NCI-H2196 treated with DMSO at 0.1 percent for 48 hours (cell line): Measurements from ENCODE around the gene OR4K1.
"Not testable (repeated sequence)": the region's sequence is repeated elsewhere in the genome, so short reads cannot be mapped to it uniquely, and the experiment has no call there.

Source experiments
- DNase-seq: peaks from one replicate; lab custom pipeline; 2025; ENCODE audit not compliant: unreplicated experiment; lab: John Stamatoyannopoulos, UW

The OR4K1 gene

DNA sequence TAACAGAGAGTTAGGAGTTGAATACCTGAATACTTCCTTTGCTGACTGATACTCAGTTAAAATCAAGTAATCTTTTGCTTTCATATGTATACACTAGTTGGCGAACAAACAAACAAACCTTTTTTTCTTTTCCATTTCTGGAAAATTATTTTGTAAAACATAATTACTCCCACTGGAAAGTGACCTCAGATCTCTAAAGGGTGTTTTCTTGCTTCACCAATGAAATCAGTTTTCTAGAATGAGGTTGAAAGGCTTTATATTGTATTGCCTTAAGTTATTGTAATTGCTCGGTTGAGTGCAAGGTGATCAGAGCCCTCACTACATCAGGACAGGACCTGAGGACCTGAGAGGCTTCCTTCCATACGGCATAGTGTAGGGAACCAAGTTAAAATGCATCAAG, at the start of gene OR4K1:
TSS of gene OR4K1 (plus strand) at position 301 of the 400 bp plus-strand sequence. CDS start 4,750 bp downstream, outside the sequence.
- DNase-seq, result no peak

DNA sequence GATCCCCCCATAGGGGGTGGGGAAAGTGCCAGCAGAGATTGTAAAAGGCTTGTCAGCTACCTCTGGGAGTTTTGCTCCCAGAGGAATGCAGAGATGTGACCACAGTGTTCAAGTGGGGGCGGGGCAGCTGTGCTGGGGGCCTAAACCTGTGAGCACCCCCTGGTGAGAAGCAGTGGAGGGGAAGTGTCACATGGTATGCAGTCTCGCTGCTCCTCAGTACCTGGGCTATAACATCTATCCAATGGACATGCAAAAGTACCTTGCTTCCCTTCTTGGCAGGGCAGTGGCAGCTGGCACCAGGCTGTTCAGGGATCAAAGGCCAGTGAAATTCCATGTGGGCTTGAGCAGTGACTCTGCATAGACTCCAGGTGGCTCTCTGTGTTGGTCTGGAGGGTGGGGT, 35.4 kb upstream of the OR4K1 start:
- DNase-seq, result no peak

DNA sequence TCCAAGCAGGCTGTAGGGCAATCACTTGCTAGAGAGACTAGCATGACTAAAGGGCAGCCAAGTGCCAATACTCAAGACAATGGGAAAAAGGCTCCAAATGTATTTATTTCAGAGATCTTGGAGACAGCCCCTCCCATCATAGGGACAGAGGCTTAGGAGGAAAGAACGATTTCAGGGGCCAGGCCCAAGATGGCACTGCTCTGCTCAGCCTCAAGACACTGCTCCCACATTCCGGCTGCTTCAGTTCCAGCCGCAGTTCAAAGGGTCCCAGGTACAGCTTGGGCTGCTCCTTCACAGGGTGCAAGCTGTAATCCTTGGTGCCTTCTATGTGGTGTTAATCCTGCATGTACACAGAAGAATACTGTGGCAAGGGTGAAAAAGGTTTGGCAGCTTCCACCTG, 29.7 kb upstream of the OR4K1 start:
- no peak for DNase-seq

- DNase-seq, result no peak
Observed at GRCh38 chr14:19902409-19902808, 28.3 kb upstream of the OR4K1 start.

DNA sequence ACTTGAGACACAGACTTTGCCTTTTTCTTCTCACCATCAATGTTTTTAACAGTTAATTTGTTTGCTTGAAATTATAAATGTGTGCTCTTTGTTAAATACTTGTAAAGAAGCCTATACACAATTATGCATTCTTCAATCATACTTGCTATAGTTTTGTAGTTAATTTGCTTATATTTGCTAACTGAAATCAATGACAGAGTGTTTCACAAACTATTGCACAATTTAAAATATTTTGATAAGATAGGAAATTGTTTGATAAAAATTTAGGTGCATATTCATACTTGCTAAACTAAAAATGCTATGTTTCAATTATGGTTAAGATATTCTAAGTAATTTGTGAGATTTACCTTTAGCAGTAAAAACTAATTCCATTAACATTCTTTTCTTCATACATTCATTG, 24.1 kb upstream of the OR4K1 start:
- no peak for DNase-seq

GRCh38 chr14:19911114-19911513, 19.6 kb upstream of the OR4K1 start:
- no peak for DNase-seq

DNA sequence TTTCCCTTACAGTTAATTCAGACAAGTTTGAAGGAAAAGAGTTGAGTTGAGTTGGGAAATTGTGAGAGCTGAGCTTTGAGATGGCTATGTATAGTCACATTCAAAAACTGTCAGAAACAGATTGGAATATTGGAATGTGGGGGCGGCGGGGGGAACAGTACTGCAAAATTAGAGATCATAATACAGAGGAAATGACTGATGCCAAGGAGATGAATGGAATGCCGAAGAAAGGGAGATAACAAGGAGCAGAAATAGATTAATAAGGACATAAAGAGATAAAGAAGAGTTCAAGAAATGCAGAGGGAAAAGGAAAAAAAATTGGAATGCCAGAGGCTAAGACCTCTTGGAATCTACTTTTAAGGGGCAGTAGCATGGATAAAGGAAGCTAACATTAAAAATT, 13.5 kb upstream of the OR4K1 start:
- DNase-seq, result no peak

GRCh38 chr14:19917955-19918518, 12.7 kb upstream of the OR4K1 start:
- DNase-seq, result no peak

DNA sequence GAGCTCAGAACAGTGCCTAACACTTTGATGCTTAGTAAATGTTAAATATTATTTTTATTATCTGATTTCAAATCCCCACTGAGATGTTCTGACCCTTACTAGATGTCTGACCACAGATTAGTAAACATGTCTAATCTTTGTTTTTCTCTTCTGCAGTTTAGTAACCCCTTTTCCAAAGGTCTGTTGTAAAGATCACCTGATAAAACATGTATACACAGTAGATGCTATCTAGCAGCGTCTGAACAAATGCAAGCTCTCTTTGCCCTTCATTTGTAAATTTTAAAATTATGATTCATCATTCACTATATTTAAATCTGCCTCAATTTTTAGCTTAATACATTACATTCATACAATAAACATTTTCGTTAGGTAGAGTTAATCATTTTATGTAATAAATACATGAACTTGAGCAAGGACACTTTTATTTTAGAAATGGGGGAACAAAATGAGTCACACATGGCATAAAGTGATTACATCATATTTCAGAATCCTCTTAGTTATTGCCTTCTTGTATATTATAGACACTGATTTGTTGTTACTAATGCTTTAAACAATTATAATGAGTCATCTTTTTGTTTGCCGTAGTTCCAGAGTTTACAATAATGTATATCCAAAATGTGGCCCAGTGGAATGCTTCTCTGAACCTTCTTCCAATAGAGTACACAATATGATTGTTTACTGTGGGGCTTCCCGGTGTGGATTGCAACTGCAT, 12.0 kb upstream of the OR4K1 start:
- no peak for DNase-seq

GRCh38 chr14:19920021-19920657, 10.6 kb upstream of the OR4K1 start, which contains the start of gene OR4K5:
OR4K5 (plus strand) TSS chr14:19920607; CDS start chr14:19920607, 0 bp downstream.
- no peak for DNase-seq

DNA sequence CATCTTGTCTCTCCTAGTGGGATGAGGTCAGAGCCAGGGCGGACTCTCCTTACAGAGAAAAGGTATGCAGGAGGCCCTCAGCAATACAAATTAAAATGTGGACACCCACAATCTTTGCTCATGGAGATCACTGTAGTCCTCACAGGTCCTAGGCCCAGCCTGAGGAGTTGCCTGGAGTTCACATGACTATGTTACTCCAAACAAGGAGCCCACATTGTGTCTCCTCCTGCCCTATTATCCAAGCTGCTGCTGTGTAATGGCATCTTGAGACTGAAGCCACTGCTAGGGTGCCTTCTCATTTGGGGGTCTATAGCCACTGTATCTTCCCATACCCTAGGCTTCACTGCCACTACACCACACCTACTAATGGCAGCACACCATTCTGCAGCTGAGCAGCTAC, 11.0 kb downstream of the OR4K1 start:
- DNase-seq, result no peak

DNA sequence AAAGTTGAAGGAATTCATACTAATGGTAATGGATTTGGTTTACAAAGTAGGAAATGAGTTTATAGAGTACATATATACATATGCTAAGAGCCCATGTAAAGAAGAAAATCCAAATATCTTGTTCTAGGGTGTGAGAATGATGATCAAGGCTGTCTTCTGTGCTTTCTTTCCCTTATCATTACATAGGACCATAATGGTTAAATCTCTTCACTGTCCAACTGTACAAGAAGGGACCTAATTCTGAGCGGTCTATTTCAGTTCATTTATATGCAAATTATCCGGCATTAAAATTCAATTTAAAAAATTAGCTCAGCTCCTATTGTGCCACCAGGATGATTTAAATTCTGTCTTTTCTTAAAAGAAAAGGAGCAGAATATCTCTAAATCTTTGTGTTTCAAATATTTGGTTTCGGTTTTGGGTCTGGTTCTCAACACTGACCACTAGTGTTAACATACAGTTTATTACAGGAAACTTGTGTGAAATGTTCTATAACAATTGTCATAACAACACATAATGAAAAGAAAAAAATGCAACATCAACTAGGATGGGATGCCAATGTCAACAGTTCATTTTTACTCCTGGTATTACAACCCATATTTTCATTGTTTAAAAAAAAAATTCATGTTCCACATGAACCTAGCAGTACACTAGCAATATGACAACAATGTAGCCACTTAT, 16.8 kb downstream of the OR4K1 start:
- DNase-seq, result no peak

DNA sequence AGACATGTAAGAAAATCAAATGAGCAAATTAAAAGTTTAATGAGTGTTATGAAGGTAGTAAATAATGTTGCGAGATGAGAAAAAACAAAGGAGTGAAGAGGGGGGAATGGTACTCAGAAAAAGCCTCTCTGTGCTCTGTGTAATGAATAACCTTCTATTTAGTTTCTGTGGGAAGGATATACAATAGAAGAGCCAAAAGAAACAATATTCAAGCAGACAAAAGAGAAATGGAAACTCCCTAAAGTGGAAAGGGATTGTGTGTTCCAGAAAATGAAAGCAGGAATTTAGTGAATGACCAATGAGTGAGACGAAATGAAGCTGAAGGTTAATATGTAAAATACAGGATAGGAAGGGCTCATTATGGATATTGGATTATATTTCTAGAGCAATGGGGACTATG, 18.5 kb downstream of the OR4K1 start:
- no peak for DNase-seq

DNA sequence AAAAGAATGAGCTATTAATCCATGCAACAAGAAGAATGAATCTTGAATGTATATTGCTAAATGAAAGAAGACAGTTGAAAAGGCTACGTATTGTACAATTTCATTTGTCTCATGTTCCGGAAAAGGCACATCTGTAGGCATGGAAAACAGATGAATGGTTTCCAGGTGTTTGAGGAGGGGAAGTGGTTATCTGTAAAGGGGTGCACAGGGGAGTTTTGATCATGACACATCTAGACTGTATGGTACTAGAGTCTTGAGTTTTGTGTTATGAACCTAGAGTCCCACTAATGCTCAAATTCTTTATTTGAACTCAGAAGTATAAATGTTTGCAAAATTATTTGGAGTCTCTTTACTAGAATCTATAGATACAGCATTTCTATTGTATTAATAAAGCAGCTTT, 39.0 kb downstream of the OR4K1 start:
- not testable (repeated sequence) for DNase-seq

GRCh38 chr14:19974844-19975243, 44.1 kb downstream of the OR4K1 start:
- DNase-seq, result no peak

DNA sequence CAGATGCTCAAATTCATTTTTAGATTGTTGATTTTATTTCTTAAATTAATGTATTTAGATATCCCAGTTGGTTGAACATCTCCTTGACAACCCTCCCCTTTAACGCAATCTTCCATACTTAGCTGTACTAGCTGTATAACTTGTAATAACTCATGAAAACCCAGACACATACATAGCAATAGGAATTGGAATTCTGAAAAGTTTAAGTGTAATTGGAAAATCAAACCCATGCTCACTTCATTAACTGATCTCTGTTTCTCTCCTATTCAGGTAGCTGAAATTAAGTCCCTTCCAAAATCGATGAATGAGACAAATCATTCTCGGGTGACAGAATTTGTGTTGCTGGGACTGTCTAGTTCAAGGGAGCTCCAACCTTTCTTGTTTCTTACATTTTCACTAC, 44.6 kb downstream of the OR4K1 start, which contains the start of gene OR4K15:
TSS of gene OR4K15 (plus strand) at position 301 of the 400 bp plus-strand sequence. CDS start at position 301, 0 bp downstream.
- no peak for DNase-seq
